ENCODE data around the gene STAT3. TPM values are rescaled to one million over a fixed set of nuclear protein-coding genes. Genes with fewer than 3 reads are reported as not detected.

STAT3 gene
- total RNA-seq, 1 donor from 2014 or later = 116 TPM

DNA sequence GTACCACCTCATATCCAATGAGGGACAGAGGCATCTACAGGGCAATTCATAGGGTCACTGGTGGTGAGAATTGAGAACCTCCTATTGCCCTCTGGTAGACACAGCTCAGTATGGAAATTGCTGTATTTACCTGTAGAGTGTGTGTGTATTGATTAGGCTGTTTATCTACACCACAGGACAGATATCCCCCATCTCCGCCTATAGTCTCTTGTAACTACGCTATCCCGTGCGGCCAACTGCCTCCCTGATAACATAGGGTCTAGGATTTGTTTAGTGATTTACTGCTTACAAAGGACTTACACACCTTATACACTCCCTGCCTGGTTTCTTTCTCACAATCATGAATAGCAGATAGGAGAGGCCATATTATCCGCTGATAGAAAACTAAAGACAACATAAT lies 1.7 kb upstream of the STAT3 start:
- H3K36me3 ChIP-seq = no peaks in the 10 kb centered on the region
- no peak for DNase-seq
- H3K4me1 ChIP-seq = peaks cover 44% of the 10 kb centered on the region
- no peaks in the 10 kb centered on the region for H3K27me3 ChIP-seq (ENCODE audit: low read depth)
- peak overlapping the region; percentile 96 for H3K27ac ChIP-seq (replicated peaks)
- TF ChIP-seq, protein P1, sequence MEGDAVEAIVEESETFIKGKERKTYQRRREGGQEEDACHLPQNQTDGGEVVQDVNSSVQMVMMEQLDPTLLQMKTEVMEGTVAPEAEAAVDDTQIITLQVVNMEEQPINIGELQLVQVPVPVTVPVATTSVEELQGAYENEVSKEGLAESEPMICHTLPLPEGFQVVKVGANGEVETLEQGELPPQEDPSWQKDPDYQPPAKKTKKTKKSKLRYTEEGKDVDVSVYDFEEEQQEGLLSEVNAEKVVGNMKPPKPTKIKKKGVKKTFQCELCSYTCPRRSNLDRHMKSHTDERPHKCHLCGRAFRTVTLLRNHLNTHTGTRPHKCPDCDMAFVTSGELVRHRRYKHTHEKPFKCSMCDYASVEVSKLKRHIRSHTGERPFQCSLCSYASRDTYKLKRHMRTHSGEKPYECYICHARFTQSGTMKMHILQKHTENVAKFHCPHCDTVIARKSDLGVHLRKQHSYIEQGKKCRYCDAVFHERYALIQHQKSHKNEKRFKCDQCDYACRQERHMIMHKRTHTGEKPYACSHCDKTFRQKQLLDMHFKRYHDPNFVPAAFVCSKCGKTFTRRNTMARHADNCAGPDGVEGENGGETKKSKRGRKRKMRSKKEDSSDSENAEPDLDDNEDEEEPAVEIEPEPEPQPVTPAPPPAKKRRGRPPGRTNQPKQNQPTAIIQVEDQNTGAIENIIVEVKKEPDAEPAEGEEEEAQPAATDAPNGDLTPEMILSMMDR (IDR thresholded peaks at IDR 0.05; ENCODE audit: borderline replicate concordance) = no peak
- no peak overlapping the region for H3K4me3 ChIP-seq
- H3K9me3 ChIP-seq (replicated peaks) = no peaks in the 10 kb centered on the region
- intact Hi-C loops (cut with micrococcal nuclease) = loop anchor here (5.0 kb wide), 1 partner anchor 68 kb away; no protein-coding TSS in a partner anchor

GRCh38 chr17:42389135-42389417 lies 834 bp upstream of the STAT3 start:
- no peaks in the 10 kb centered on the region for H3K27me3 ChIP-seq (ENCODE audit: low read depth)
- no peaks in the 10 kb centered on the region for H3K9me3 ChIP-seq (replicated peaks)
- H3K4me1 ChIP-seq = peaks cover 52% of the 10 kb centered on the region
- DNase-seq = no peak
- H3K4me3 ChIP-seq = peak overlapping the region; percentile 65
- intact Hi-C loops (cut with micrococcal nuclease) = no loop called here
- no peaks in the 10 kb centered on the region for H3K36me3 ChIP-seq
- TF ChIP-seq, protein P1 (IDR thresholded peaks at IDR 0.05; ENCODE audit: borderline replicate concordance) = no peak
- H3K27ac ChIP-seq (replicated peaks) = peak overlapping the region; percentile 96

DNA sequence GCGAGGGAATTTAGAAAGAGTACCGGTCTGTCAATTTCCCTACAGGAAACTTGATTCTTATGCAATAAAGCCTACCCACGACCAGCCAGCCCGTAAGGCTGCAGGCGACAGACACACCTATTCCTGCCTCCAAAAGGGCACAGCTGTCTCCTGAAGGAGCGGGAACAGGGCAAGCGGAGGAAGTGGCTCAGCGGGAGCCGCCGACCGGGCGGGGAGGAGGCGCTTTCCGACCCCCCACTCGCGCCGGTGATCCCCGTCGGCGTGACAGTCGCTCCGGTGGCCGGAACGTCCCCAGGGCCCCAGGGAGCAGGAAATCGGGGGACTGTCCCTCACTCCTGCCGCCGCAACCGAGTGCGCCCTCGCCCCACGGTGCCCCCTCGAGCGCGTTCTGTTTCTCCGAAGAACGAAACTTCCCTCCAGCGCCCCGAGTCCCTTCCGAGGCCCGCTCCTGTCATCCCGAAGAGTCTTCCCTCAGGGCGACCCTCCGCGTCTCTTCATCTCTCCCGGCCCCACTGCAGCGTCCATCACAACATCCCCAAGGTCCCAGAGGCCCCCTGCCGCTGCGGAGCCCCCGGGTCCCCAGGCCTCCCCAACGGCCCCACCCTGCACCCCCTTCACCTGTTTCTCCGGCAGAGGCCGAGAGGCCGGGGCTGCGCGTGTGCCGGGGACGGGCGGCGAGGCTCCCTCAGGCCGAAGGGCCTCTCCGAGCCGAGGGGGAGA lies 421 bp downstream of the STAT3 start:
- peaks cover 65% of the 10 kb centered on the region for H3K4me1 ChIP-seq
- TF ChIP-seq, protein P1 (IDR thresholded peaks at IDR 0.05; ENCODE audit: borderline replicate concordance) = no peak

GRCh38 chr17:42386777-42387657 lies 1.2 kb downstream of the STAT3 start:
- TF ChIP-seq, protein P1 (IDR thresholded peaks at IDR 0.05; ENCODE audit: borderline replicate concordance) = no peak

More for the DNA sequence above, 421 bp downstream of the STAT3 start:
- intact Hi-C loops (cut with micrococcal nuclease) = no loop called here
- Histone ChIP-seq H3K36me3 (peaks cover 9% of the 10 kb centered on the region), H3K9me3 (replicated peaks) (no peaks in the 10 kb centered on the region), H3K4me3 (peak overlapping the region; percentile 81), H3K27me3 (ENCODE audit: low read depth) (no peaks in the 10 kb centered on the region), H3K27ac (replicated peaks) (peak overlapping the region; percentile 97)
- DNase-seq = peak; percentile 38

DNA sequence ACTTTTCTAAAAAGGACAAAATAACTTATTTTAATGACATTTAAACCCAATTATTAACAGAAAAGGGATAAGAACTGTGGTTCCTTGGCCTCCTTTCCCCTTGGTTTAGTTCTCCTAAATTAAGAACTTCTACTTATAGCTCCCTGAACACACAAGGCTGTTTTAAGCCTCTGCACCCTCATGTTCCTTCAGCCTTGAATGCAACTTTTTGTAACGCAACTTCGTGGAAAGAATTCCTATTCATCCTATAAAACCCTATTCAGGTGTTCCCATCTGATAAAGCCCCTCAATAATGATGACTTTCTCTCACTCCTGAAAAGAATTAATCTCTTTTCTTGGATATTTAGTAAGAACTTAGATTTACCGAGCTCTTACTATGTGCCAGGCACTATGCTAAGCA lies 6.3 kb downstream of the STAT3 start:
- intact Hi-C loops (cut with micrococcal nuclease) = no loop called here
- H3K4me3 ChIP-seq = no peak overlapping the region
- peaks cover 9% of the 10 kb centered on the region for H3K36me3 ChIP-seq
- H3K27me3 ChIP-seq (ENCODE audit: low read depth) = no peaks in the 10 kb centered on the region
- H3K4me1 ChIP-seq = peaks cover 100% of the 10 kb centered on the region
- H3K27ac ChIP-seq (replicated peaks) = peak overlapping the region; percentile 59
- no peak for DNase-seq
- TF ChIP-seq, protein P1 (IDR thresholded peaks at IDR 0.05; ENCODE audit: borderline replicate concordance) = no peak
- no peaks in the 10 kb centered on the region for H3K9me3 ChIP-seq (replicated peaks)

More at GRCh38 chr17:42386777-42387657, 1.2 kb downstream of the STAT3 start:
- no peak for DNase-seq
- intact Hi-C loops (cut with micrococcal nuclease) = no loop called here
- peak overlapping the region; percentile 97 for H3K27ac ChIP-seq (replicated peaks)
- no peaks in the 10 kb centered on the region for H3K27me3 ChIP-seq (ENCODE audit: low read depth)
- peaks cover 73% of the 10 kb centered on the region for H3K4me1 ChIP-seq
- no peaks in the 10 kb centered on the region for H3K9me3 ChIP-seq (replicated peaks)
- H3K36me3 ChIP-seq = peaks cover 9% of the 10 kb centered on the region
- peak overlapping the region; percentile 81 for H3K4me3 ChIP-seq
